ENCODE data around the gene DLX4. TPM values are rescaled to one million over a fixed set of nuclear protein-coding genes. Genes with fewer than 3 reads are reported as not detected.

Gene DLX4
- total and polyA plus RNA-seq, 12 donors = 0.03 to 0.26 TPM; not detected in 10

DNA sequence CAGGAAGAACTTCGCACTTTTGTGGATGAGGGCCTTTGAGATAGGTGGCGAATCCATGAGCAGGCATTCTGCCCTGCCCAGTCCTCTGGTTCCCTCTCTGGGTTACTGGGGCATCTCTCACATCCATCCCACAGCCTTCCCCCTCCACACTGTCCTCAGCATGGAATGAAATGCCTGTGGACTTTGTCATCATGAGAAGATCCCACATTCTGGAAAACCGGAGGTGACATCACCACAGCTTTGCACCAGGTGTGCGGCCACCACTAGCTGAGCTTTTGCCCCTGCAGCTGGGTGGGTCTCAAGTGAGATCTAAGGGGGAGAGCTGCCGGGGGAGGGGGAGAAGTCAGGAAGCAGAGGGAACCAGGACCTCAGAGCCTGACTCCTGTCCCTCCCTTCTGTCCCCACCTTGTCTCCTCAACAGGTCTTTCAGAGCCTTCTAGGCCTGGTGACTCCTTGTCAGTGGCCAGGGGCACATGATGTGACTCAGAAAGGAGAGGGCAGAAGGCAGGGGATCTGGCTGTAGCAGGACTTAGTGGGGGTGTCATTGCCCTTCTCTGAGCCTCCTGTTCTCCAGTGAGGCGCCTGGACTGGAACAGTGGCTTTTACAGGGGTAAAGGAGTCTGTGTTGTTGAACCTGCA lies 40.0 kb upstream of the DLX4 start:
- Histone ChIP-seq H3K36me3 (no peaks in the 10 kb centered on the region), H3K4me3 (no peak overlapping the region), H3K4me1 (peaks cover 0 to 18% (median 3%) of the 10 kb centered on the region in 9 donors), H3K27ac (no peak overlapping the region), H3K9me3 (no peaks in the 10 kb centered on the region), H3K27me3 (peaks cover 0 to 64% (median 40%) of the 10 kb centered on the region in 7 donors)
- intact Hi-C loops (cut with DNase I) = loop anchor here in 1 of 10 donors (10.0 kb wide), 1 partner anchor 56 kb away; no protein-coding TSS in a partner anchor
- DNase-seq (no peak), ATAC-seq (no peak)
- 81 to 88% methylated on average over 6 of the region's 6 CpGs for WGBS, 2 donors
- TF ChIP-seq, protein P1, sequence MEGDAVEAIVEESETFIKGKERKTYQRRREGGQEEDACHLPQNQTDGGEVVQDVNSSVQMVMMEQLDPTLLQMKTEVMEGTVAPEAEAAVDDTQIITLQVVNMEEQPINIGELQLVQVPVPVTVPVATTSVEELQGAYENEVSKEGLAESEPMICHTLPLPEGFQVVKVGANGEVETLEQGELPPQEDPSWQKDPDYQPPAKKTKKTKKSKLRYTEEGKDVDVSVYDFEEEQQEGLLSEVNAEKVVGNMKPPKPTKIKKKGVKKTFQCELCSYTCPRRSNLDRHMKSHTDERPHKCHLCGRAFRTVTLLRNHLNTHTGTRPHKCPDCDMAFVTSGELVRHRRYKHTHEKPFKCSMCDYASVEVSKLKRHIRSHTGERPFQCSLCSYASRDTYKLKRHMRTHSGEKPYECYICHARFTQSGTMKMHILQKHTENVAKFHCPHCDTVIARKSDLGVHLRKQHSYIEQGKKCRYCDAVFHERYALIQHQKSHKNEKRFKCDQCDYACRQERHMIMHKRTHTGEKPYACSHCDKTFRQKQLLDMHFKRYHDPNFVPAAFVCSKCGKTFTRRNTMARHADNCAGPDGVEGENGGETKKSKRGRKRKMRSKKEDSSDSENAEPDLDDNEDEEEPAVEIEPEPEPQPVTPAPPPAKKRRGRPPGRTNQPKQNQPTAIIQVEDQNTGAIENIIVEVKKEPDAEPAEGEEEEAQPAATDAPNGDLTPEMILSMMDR (IDR thresholded peaks at IDR 0.05) = no peak

GRCh38 chr17:49930880-49931279 lies 38.1 kb upstream of the DLX4 start:
- DNase-seq (no peak), ATAC-seq (no peak)
- TF ChIP-seq, protein P1 (IDR thresholded peaks at IDR 0.05) = no peak
- no peaks in the 10 kb centered on the region for H3K36me3 ChIP-seq
- H3K27me3 ChIP-seq = peaks cover 0 to 73% (median 42%) of the 10 kb centered on the region in 7 donors
- intact Hi-C loops (cut with DNase I) = loop anchor here in 1 of 10 donors (10.0 kb wide), 1 partner anchor 56 kb away; no protein-coding TSS in a partner anchor
- H3K4me3 ChIP-seq = no peak overlapping the region
- 89 to 93% methylated on average over 8 of the region's 8 CpGs for whole genome bisulfite sequencing, 2 donors
- peaks cover 0 to 18% (median 3%) of the 10 kb centered on the region in 9 donors for H3K4me1 ChIP-seq
- no peak overlapping the region for H3K27ac ChIP-seq
- H3K9me3 ChIP-seq = no peaks in the 10 kb centered on the region

DNA sequence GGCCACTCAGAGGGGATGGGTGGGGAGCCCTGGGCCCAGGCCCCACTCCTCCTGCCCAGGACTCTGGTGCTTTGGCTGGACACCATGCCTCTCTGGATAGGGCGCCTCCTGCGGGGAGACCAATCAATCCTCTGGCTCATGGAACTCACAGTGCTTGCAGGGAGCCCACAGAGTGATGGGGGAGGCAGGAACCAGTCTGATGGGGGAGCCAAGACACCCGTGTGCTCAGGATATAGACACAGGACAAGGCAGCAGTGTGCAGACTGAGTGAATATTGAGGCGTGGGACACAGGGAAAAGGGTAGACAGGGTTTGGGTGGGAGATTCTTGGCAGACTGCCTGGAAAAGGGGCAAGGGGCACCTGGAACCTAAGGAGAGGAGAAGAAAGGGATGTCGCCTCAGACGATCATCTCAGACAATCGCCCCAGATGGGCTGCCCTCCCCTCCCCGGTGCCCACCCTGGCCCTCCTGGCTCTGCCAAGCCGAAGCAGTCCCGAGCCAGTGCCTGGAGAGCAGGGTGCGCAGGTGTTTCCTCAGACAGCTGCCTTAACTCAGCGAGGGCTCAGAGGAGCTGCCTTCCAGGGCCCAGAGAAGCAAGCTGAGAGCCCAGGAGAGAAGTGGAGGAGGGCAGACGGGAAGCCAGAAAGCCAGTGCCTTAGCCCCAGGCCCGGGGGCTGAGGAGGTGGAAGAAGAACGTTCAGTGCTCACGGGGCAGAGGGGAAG lies 37.4 kb upstream of the DLX4 start:
- no peaks in the 10 kb centered on the region for H3K36me3 ChIP-seq
- H3K9me3 ChIP-seq = no peaks in the 10 kb centered on the region
- H3K4me1 ChIP-seq = peaks cover 0 to 16% (median 3%) of the 10 kb centered on the region in 9 donors
- H3K27ac ChIP-seq = no peak overlapping the region
- WGBS, 2 donors = 68 to 74% methylated on average over 14 to 16 of the region's 16 CpGs
- intact Hi-C loops (cut with DNase I) = loop anchor here in 1 of 10 donors (10.0 kb wide), 1 partner anchor 57 kb away; no protein-coding TSS in a partner anchor
- peaks cover 0 to 73% (median 42%) of the 10 kb centered on the region in 7 donors for H3K27me3 ChIP-seq
- DNase-seq = no peak
- no peak for ATAC-seq
- TF ChIP-seq, protein P1 (IDR thresholded peaks at IDR 0.05) = no peak
- no peak overlapping the region for H3K4me3 ChIP-seq

GRCh38 chr17:49932138-49932723 lies 36.8 kb upstream of the DLX4 start:
- H3K27me3 ChIP-seq = peaks cover 0 to 72% (median 42%) of the 10 kb centered on the region in 7 donors
- intact Hi-C loops (cut with DNase I) = loop anchor here in 1 of 10 donors (10.0 kb wide), 1 partner anchor 57 kb away; no protein-coding TSS in a partner anchor
- WGBS, 2 donors = 77% methylated on average over 17 of the region's 17 CpGs
- H3K4me3 ChIP-seq = no peak overlapping the region
- TF ChIP-seq, protein P1 (IDR thresholded peaks at IDR 0.05) = no peak
- DNase-seq (no peak), ATAC-seq (no peak)
- H3K9me3 ChIP-seq = no peaks in the 10 kb centered on the region
- no peak overlapping the region for H3K27ac ChIP-seq
- no peaks in the 10 kb centered on the region for H3K36me3 ChIP-seq
- H3K4me1 ChIP-seq = peaks cover 0 to 9% (median 0%) of the 10 kb centered on the region in 9 donors
